Activated T-cell treated with anti-CD3 and anti-CD28 coated beads, Interleukin-2, amount 50 U/mL, for 1 hour (primary cell): ENCODE results near the gene NFIC.
"Not testable (repeated sequence)": the region's sequence is repeated elsewhere in the genome, so short reads cannot be mapped to it uniquely, and the experiment has no call there.

Experiments used
- DNase-seq: peaks from one replicate; pipeline ENCODE4 v3.0.0-alpha.2; 2020

Gene NFIC

GRCh38 chr19:3497757-3498520, 131.6 kb downstream of the NFIC start:
- DNase-seq, result no peak

DNA sequence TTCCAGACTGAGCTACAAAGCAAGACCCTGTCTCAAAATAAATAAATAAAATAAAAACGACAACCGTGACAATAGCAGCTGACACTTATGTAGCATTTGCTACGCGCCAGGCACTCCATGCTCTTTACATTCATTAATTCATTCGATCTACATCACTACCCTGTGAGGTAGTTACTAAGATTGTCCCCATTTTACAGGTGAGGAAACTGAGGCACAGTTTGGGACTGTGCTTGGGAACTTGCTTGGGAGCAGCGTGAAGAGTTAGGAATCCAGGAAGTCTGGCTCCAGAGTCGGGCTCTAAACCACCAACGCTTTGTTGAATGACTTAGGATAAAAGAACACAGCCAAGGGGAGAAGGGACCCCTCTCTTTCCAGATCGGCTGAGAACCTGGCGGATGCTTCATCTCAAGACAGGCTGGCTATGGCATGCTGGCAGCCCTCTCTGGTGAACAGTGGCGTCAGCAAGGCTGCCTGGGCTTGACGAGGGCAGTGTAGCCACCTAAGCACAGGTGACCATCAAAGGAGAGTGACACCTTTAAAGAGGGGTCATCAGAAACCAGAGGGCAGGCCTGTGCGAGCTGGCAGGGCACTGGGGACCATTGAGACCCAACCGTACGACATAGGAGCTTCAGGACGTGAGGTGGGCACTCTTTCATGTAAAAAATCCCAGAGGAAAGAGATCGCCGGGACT, 133.5 kb downstream of the NFIC start:
- no peak for DNase-seq

- DNase-seq, result peak; percentile 92
Observed at GRCh38 chr19:3500429-3501101, 134.2 kb downstream of the NFIC start, which contains the start of gene DOHH. TSS of gene DOHH (minus strand) at chr19:3500674. CDS start at chr19:3496814, 3,860 bp downstream.

DNA sequence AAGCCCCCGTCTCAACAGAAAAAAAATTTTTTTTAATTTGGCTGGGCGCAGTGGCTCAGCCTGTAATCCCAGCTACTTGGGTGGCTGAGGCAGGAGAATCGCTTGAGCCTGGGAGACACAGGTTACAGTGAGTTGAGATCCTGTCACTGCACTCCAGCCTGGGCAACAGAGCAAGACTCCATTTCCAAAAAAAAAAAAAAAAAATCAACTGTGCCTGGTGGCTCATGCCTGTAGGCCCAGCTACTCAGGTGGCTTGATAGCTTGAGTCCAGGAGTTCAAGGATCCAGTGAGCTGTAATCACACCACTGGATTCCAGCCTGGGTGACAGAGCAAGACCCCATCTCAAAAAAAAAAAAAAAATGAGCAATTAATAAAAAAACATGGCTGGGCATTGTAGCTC, 135.4 kb downstream of the NFIC start:
- DNase-seq, result no peak

- DNase-seq, result no peak
Observed at GRCh38 chr19:3503036-3503572, 136.7 kb downstream of the NFIC start.

GRCh38 chr19:3504735-3505134, 138.4 kb downstream of the NFIC start:
- no peak for DNase-seq

DNA sequence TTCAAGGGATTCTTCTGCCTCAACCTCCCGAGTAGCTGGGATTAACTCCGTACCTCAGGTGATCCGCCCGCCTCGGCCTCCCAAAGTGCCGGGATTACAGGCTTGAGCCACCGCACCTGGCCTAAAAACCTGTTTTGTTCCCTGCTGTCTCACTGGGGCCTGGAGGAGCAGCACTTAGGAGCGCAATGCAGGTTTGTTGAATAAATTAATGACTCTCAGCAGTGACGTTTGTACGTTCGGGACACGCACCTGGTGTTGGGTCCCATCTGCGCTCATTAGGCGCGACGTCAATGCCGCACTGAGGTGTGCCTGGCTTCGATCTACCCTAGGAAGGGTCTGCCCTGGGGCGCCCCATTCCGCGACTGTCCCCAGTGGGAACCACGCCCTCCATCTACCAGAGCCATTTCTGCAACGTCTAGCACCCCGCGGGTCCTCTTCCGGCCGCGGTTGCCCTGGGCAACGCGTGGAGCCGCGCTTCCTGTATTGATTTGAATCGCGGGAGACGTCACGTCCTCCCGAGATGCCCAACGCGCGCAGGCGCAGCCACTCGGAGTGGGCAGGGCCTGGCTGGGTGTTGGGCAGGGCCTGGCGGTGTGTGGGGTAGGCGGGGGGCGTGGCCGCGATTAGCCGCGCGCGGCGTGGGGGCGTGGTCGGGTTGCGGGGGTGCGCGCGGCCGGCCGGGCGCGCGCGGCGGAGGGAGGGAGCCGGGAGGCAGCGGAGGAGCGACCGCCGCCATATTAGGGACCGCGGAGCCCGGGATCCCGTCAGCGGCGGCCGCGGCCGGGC, 139.4 kb downstream of the NFIC start, which contains the start of gene FZR1:
FZR1 (plus strand) TSS at position 714 of the 786 bp plus-strand sequence. CDS start 16,679 bp downstream, outside the sequence.
- peak; percentile 100 for DNase-seq

DNA sequence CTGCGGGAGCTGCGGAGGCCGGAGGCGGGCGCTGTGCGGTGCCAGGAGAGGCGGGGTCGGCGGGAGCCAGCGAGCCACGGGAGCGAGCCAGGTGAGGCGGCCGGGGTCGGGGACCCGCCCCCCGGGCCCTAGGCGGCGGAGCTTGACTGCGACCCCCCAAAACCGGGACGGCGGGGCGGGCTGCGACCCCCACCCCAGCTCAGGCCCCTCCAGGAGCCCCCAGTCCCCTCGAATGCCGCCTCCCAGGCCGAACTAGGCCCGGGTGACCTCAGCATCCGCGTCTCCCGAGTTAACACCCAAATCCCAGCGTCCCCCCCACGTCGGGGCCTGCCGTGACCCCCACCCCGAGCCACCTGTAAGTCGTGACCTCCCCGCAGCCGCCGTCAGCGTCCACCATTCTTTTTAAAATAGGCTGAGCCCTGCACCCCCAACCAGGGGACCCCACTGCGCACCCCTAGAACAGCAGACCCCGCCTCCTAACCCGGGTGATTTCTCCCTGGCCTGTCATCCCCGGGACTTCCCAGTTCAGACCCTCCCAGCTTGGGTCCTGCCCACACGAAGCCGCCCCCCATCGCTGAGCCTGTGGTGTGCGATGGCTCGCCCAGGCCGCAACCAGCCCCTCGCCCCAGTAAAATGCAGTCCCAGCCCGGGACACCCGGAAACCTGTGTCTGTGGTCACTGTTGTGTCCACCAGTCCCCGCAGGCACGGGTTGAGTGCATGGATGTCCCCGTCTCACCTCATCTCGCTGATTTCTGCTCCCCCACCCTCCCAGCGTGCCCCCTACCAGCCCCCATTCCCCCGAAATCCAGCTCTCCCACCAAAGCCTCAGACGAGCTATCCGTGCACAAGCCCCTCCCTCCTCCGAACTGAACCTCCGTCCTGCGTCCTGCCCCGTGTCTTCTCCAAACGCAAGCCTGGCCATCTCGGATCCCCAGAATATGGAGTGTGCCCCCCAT, 140.3 kb downstream of the NFIC start:
- peak; percentile 30 for DNase-seq

DNA sequence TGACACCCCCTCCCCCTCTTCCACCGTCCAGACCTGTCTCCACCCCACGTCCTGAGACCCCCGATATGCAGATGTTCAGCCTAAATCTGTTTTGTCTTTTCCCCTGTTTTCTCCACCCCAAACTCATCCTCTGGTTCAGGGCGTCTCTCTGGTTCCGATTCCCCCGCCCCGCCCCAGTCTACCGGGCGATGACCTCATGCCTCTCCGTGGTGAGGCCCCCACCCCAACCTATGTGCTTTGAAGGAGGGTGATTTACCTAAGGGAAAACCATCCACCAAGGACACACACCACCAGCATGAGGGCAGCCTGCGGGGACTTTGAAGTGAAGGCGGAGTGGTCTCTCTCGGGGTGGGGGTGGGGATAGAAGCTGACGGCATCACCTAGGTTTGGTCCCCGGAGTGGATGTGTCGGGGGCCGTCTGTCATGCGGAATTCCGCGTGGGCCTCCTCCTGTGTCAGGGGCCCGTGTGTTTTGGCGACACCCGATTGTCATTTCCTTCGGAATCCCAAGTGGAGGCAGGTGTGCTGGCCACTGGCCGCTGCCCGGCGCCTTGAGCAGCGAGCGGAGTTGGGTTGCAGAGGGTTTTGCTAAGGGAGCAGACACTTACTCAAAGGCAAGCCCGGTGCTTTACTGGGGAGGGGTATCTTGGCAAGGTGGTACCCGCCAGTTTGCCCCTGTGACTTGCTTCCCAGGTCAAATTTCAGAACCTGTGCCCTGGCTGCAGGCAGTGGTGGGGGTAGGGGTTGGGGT, 141.2 kb downstream of the NFIC start:
- DNase-seq, result peak; percentile 61

DNA sequence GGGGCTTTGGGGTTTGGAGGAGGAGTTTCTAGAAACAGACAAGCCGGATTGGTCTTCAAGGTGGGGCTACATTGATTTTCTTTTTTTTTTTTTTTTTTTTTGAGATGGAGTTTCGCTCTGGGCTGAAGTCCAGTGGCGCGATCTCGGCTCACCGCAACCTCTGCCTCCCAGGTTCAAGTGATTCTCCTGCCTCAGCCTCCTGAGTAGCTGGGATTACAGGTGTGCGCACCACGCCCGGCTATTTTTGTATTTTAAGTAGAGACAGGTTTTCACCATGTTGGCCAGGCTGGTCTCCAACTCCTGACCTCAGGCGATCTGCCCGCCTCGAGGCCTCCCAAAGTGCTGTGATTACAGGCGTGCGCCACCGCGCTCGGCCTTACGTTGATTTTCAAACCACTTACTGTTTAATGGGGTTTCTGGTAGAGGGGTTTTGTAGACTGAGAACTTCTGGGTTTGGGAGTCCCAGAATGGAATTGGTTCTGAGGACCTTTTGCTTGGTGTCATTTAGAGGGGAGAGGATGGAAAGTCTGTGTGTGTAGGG, 141.8 kb downstream of the NFIC start:
- DNase-seq, result not testable (repeated sequence)

- no peak for DNase-seq
Observed at GRCh38 chr19:3508771-3509535, 142.6 kb downstream of the NFIC start.

DNA sequence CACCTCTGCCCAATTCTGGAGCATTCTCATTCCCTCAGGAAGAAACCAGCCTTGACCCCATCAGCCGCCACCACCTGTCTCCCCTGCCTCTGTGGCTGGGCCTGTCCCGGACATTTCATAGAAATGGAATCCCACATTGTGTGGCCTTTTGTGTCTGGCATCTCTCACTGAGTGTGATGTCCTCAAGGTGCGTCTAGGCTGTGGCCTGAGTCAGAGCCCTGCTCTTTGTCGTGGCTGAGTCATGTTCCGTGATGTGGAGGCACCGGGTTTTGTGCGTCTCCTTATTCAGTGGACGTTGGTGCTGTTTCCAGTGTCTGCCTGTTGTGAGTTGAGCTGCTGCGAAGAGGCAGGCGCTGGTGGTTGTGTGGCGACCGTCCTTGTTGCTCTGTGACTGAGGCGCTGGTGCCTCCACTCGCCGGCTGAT, 143.2 kb downstream of the NFIC start:
- no peak for DNase-seq

GRCh38 chr19:3510727-3511126, 144.3 kb downstream of the NFIC start:
- DNase-seq, result no peak

DNA sequence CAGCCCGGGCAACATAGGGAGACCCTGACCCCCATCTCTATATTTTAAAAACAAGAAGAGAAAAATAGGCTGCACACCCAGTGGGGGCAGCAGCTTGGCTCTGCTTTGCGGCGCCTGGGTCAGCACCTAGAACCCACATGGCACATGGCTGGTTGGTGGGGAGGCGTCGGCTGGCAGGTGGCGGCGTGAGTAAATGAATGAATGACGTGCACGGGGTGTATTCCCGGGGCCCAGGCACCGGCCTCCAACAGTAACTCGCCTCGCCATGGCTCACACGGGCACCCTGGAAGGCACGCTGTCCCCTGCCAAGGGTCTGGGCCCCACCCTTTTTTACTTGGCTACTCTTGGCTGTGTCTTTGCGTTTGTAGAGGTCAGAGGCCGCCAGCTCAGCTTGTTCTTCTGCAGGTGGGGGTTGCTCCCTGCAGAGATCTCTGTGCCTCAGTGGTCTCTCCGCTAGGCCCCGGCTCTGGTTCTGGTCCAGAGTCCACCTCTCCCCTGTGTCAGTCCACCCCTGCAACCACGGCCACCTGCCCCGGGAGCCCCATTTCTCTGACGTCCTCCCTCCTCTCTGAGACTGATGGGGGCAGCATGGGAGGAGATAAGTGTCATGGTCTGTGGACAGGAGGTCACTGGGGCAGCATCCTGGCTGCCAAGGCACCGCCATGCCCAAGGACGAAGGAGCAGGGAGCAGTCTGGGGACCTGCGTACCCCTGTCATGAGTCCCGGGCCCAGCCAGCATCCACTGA, 145.3 kb downstream of the NFIC start:
- DNase-seq, result no peak

- DNase-seq, result no peak
Observed at GRCh38 chr19:3512562-3513228, 146.3 kb downstream of the NFIC start.

GRCh38 chr19:3513229-3514140, 147.1 kb downstream of the NFIC start:
- DNase-seq, result no peak

DNA sequence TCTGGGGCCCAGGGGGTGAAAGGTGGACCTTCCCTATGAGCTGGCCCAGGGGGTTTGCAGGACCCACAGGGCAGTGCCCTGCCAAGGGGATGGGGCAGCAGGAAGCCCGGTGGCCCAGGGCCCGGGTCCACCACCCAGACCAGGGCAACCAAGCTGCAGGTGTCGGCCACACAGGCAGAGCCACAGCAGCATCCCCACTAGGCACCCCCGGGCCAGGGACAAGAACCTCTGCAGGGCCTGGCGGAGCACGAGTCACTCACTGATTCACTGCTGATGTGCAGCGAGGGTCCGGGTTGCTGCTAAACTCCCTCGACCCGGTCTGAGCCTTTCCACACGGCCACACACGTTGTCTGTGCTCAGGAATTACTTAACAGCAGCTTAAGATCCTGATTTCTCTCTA, 148.5 kb downstream of the NFIC start:
- DNase-seq, result no peak
